ENCODE measurements around the gene LMNA. TPM values are rescaled to one million over a fixed set of nuclear protein-coding genes. Genes with fewer than 3 reads are reported as not detected.
A peak's percentile ranks its signal among the peaks of the same experiment; 100 is the strongest.

Gene LMNA
- polyA plus RNA-seq, 1 experiment: 840 TPM

DNA sequence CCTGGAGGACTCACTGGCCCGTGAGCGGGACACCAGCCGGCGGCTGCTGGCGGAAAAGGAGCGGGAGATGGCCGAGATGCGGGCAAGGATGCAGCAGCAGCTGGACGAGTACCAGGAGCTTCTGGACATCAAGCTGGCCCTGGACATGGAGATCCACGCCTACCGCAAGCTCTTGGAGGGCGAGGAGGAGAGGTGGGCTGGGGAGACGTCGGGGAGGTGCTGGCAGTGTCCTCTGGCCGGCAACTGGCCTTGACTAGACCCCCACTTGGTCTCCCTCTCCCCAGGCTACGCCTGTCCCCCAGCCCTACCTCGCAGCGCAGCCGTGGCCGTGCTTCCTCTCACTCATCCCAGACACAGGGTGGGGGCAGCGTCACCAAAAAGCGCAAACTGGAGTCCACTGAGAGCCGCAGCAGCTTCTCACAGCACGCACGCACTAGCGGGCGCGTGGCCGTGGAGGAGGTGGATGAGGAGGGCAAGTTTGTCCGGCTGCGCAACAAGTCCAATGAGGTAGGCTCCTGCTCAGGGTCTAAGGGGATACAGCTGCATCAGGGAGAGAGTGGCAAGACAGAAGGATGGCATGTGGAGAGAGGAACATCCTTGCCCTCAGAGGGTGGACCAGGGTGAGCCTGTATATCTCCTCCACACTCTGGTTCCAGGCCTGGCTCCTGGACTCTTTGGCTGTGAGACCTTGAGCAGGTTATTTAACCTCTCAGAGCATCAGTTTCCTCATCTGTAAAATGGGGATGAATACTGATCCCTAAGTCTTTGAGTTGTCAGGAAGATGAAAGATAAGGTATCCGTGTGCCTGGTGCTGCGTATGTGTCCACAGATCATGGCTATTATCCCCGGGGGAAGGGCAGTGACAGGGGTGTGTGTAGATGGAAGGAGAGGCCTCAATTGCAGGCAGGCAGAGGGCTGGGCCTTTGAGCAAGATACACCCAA lies 21.7 kb downstream of the LMNA start:
- H3K27me3 ChIP-seq (ENCODE audit: control insufficient read depth, insufficient read depth, low read length): no peaks in the 10 kb centered on the region
- CTCF ChIA-PET: interaction anchor here (1.1 to 33.9 kb wide), 4 partner anchors 10 to 89 kb away, joined by 3 to 983 read pairs (median 4); no protein-coding TSS in a partner anchor
- POLR2A ChIA-PET: no interaction called here
- DNase-seq (ENCODE audit: low read depth): no peak
- TF ChIP-seq, protein P1, sequence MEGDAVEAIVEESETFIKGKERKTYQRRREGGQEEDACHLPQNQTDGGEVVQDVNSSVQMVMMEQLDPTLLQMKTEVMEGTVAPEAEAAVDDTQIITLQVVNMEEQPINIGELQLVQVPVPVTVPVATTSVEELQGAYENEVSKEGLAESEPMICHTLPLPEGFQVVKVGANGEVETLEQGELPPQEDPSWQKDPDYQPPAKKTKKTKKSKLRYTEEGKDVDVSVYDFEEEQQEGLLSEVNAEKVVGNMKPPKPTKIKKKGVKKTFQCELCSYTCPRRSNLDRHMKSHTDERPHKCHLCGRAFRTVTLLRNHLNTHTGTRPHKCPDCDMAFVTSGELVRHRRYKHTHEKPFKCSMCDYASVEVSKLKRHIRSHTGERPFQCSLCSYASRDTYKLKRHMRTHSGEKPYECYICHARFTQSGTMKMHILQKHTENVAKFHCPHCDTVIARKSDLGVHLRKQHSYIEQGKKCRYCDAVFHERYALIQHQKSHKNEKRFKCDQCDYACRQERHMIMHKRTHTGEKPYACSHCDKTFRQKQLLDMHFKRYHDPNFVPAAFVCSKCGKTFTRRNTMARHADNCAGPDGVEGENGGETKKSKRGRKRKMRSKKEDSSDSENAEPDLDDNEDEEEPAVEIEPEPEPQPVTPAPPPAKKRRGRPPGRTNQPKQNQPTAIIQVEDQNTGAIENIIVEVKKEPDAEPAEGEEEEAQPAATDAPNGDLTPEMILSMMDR (IDR thresholded peaks at IDR 0.05; ENCODE audit: insufficient read depth, low read depth, low read length): no peak
- H3K36me3 ChIP-seq (ENCODE audit: control insufficient read depth, insufficient read depth, low read length): peaks cover 75% of the 10 kb centered on the region
- no peak overlapping the region for H3K4me3 ChIP-seq (ENCODE audit: low read depth, low read length)

DNA sequence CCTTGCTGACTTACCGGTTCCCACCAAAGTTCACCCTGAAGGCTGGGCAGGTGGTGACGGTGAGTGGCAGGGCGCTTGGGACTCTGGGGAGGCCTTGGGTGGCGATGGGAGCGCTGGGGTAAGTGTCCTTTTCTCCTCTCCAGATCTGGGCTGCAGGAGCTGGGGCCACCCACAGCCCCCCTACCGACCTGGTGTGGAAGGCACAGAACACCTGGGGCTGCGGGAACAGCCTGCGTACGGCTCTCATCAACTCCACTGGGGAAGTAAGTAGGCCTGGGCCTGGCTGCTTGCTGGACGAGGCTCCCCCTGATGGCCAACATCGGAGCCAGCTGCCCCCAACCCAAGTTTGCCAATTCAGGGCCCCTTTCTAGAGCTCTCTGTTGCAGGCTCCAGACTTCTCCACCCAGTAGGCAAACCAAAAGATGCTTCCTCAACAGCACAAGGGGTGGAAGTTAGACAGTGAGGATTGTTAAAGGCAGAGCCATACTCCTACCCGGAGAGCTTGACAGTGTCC lies 22.5 kb downstream of the LMNA start:
- Histone ChIP-seq H3K27me3 (ENCODE audit: control insufficient read depth, insufficient read depth, low read length) (no peaks in the 10 kb centered on the region), H3K36me3 (ENCODE audit: control insufficient read depth, insufficient read depth, low read length) (peaks cover 73% of the 10 kb centered on the region), H3K4me3 (ENCODE audit: low read depth, low read length) (no peak overlapping the region)
- ChIA-PET CTCF (interaction anchor here (1.2 to 33.9 kb wide), 3 partner anchors 11 to 89 kb away, joined by 3 to 983 read pairs (median 6); no protein-coding TSS in a partner anchor), POLR2A (no interaction called here)
- no peak for DNase-seq (ENCODE audit: low read depth)
- TF ChIP-seq, protein P1 (IDR thresholded peaks at IDR 0.05; ENCODE audit: insufficient read depth, low read depth, low read length): peak; percentile 27; the same call in 1 of the 2 replicates

DNA sequence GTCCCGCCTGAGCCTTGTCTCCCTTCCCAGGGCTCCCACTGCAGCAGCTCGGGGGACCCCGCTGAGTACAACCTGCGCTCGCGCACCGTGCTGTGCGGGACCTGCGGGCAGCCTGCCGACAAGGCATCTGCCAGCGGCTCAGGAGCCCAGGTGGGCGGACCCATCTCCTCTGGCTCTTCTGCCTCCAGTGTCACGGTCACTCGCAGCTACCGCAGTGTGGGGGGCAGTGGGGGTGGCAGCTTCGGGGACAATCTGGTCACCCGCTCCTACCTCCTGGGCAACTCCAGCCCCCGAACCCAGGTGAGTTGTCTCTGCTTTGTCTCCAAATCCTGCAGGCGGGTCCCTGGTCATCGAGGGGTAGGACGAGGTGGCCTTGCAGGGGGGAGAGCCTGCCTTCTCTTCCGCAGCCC lies 24.0 kb downstream of the LMNA start:
- POLR2A ChIA-PET: no interaction called here
- H3K36me3 ChIP-seq (ENCODE audit: control insufficient read depth, insufficient read depth, low read length): peaks cover 67% of the 10 kb centered on the region
- no peak for DNase-seq (ENCODE audit: low read depth)
- CTCF ChIA-PET: interaction anchor here (1.6 to 33.9 kb wide), 2 partner anchors 42 to 87 kb away, joined by 6 to 983 read pairs; no protein-coding TSS in a partner anchor
- H3K4me3 ChIP-seq (ENCODE audit: low read depth, low read length): no peak overlapping the region
- H3K27me3 ChIP-seq (ENCODE audit: control insufficient read depth, insufficient read depth, low read length): no peaks in the 10 kb centered on the region
- TF ChIP-seq, protein P1 (IDR thresholded peaks at IDR 0.05; ENCODE audit: insufficient read depth, low read depth, low read length): no peak

DNA sequence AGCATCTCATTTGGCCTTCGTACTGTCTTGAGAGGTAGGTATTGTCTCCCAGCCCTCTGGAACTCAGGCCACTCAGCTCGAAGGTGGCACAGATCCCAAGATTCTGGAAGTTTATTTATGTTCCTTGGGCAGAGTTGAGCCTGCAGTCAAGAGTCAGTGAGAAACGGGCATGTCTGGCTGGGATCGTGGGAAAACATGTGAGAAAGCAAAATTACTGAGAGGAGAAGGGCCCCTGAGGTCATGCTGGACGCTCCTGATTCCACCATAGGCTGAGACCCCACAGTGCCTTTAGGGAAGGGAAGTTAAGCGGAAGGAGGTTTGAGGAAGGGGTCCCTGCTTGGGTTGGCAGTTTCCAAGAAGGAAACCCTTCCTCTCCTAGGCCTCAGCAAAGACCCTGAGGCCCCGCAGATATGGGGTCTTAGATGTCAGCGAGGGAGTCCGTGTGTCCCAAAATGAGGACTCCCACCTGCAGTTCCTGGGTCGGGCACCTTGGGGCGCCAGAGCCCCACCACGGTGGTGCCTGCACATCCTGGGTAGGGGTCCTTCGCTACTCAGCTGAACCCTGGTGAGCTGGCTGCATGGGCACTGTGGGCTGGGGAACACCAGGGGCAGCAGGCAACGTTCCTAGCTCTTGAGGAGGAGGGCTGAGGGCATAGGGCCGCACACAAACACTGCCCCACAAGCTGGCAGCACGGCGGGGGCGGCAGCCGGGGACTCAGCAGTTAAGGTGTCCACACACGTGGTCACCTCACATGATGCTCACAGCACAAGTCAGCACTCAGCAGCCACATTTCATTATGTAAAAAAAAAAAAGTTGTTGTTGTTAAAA lies 26.6 kb downstream of the LMNA start:
- DNase-seq (ENCODE audit: low read depth): no peak
- POLR2A ChIA-PET: no interaction called here
- H3K36me3 ChIP-seq (ENCODE audit: control insufficient read depth, insufficient read depth, low read length): peaks cover 43% of the 10 kb centered on the region

More for the DNA sequence above, 26.6 kb downstream of the LMNA start:
- CTCF ChIA-PET: interaction anchor here (0.6 to 33.9 kb wide), 16 partner anchors 9 to 428 kb away, joined by 3 to 983 read pairs (median 4); partner anchors contain the start of genes LMNA and PMF1
- TF ChIP-seq, protein P1 (IDR thresholded peaks at IDR 0.05; ENCODE audit: insufficient read depth, low read depth, low read length): peak; percentile 71
- Histone ChIP-seq H3K4me3 (ENCODE audit: low read depth, low read length) (no peak overlapping the region), H3K27me3 (ENCODE audit: control insufficient read depth, insufficient read depth, low read length) (no peaks in the 10 kb centered on the region)

Measured in BJ (cell line).